Choroid plexus epithelial cell (primary cell): Measurements from ENCODE around the gene SRGAP2.
"Not testable (repeated sequence)": the region's sequence is repeated elsewhere in the genome, so short reads cannot be mapped to it uniquely, and the experiment has no call there.

ENCODE experiments used
- DNase-seq: peaks from one replicate; pipeline ENCODE4 v3.0.0-alpha.2; 2010; ENCODE audit warnings: low read depth
- H3K4me3 ChIP-seq: 2 replicates; pipeline ENCODE4 v1.5.1; 2011; ENCODE audit warnings: low read depth, mild to moderate bottlenecking, control low read depth, low read length, moderate library complexity

Gene SRGAP2

DNA sequence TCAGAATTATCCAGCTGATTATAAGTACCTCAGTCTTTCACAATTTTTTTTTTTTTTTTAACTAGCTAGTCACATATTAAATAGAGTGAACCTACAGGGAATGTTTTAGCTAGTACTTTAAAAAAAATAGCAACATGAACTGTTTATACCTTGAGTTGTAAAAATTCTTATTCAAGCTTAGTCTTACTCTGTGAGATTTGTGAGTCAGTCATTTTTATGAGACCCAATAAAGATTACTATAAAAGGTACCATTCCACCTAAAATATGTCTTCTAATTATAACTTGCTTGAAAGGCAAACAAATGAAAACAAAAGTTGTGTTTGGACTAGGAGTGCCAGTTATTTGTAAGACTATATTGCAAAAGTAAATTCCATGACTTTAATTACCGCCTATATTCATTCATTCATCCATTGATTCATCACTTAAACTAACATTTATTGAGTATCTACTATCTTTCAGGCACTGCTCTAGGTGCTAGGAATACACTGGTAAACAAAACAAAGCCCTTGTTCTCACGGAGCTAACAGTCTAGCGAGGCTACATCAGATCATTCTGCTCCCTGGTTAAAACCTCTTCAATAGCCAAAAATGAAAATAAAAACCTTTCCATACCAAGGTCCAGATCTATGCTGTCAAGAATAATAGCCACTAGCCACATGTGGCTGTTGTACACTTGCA lies 6.5 kb upstream of the SRGAP2 start:
- DNase-seq, H3K4me3 ChIP-seq: not testable (repeated sequence)

DNA sequence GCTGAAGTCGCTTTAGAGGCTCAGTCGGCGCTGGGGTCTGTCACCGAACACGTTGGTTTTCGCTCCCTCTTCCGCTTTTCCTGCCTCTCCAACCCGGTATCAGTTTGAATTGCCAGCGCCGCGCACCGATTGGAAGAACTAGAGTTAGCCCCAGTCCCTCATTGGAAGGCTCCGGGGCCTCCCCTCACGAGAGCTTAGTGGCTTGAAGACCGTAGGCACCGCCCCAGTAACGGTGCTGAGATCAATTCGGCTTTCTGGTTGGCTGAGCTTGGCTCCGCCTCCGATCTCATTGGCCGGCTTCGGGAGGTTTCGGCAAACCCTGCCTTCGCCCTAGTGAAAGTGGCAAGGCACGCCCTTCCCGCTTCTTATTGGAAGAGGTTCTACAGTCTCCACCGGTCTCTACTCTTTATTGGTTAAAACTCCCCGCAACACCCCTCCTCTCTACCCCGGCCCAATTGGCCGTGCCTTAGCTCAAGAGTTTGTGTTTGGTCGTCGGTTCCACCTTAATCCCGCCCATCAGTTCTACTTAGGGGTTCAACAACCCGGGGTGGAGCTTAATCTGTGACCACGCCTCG lies 465 bp upstream of the SRGAP2 start, which contains the start of gene FAM72A:
Gene FAM72A, minus strand, starts transcription at position 51 of the 575 bp plus-strand sequence. CDS start 814 bp downstream, outside the sequence.
- DNase-seq: peak; percentile 100
- peak within 1 kb of the TSS; percentile 60 for H3K4me3 ChIP-seq

DNA sequence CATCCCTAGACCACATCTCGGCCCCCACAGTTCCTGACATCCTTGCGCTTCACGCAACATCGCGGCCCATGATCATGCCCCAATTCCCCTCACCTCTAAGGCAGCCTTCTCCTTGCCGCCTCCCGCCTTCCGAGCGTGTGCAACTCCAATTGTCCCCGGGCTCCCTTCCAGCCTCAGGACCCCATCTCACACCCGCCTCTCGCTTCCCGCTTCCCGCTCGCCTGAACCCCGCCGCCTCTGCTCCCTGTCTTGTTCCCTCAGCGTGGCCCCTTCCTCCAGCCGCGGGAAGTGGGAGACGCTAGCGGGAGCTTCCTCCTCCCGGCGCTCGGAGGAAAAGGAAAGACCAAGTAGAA lies 794 bp downstream of the SRGAP2 start:
- not testable (repeated sequence) for DNase-seq

DNA sequence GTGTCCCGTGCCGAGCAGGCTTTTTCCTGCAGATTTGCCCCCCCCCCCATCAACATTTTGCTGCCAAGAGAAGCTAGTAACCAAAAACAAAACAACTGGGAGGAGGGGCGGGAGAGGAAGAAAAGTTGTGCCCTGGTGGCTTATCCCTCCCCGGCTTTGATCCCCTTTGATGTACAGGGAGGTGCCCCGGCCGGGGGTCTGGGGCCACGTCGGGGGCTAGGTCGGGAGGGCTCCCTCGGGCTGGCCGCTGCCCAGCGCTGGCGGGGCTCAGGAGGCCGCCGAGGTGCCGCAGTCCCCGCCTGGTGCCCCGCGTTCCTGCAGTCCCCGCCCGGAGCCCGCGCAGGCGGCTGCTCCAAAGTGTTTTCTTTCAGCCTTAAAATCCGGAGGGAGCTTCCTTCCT lies 1.5 kb downstream of the SRGAP2 start:
- H3K4me3 ChIP-seq: peak overlapping the region; percentile 49
- DNase-seq: peak; percentile 18

More for the DNA sequence above, 794 bp downstream of the SRGAP2 start:
- peak overlapping the region; percentile 54 for H3K4me3 ChIP-seq

DNA sequence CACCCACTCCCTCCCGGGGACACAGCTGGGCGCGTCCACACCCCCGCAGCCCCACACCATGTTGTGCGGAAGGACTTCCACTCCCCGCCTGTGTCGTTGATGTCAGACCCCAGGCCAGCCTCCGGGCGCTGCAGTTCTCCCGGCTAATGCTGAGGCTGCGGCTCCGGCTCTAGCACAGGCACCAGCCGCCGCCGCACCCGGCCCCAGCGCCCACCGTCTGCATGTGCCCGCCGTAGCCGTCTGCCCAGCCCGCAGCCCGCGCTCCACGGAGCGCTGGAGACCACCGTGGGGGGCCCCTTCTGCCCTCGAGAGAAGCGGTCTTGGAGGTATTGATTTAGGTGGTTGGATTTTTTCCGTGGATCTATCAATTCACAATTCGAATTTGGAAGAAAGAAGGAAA lies 2.2 kb downstream of the SRGAP2 start:
- peak overlapping the region; percentile 44 for H3K4me3 ChIP-seq

DNA sequence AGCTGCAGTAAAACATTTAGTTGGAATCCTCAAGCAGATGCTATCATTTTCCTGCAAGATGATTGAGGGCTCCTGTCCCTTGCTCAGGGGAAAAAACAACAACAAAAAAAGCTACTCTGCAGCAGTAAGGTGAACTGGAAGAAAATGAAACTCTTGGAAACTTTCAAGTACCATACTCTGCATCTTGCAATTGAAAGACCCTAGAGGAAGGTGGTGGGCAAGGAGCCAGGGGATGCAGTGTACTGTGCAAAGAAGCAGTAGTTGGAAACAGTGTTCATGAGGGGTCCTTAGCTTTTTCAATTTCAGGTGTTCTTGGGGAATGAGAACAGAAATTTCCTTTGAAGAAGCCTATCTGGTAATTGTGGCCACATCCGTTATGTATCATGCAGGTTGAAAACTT lies 7.5 kb downstream of the SRGAP2 start:
- not testable (repeated sequence) for DNase-seq, H3K4me3 ChIP-seq

More for the DNA sequence above, 2.2 kb downstream of the SRGAP2 start:
- DNase-seq: not testable (repeated sequence)

DNA sequence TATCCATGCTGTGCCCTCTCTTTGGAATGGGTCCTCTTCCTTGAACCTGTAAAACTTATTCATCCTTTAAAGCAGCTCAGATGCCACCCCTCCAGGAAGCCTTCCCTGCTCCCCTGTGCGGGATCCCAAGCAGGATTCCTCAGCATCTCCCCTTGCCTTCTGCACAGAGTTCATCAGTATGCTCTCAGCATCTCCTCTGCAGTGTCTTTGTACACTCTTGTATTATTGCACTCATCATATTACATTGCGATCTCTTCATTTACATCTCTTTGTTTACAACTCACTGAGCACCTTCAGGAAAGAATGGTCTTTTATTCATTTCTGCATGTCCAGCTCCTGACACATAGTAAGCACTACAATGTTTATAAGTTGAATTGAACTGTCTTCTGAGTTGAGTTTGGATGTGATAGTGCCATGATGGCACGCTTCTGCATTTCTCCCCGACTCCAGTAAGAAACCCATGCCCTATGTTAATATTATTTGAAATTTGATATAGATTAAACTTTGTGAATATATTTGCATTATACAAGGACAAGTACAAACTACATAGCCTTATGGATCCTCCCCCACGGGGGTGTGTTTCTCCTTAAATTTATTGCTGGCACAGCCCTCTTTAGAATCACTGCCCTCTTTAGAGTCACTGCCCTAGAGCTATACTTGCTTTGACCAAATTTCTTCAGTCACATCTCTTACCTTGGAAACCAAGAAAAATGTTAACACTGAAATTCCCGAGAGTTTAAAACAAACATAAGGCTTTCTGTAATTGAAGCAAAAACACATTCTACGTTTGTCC lies 12.5 kb downstream of the SRGAP2 start:
- H3K4me3 ChIP-seq, DNase-seq: not testable (repeated sequence)

DNA sequence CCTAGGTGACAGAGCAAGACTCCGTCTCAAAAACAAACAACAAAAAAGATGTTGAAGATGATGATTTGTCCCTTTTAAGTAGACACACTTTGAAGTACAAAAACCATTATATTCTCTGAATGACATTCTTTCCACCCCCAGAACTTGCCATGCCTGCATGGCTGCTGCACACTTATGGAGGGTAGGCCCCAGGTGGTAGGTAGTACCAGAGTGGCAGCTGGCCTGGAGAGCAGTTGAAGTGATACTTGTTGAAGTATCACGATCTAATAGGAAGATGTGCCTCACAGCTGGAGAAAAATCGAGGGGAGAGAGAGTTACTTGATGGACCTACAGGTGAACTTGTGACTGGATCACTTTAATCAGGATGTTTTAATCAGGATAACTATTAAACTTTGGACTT lies 14.9 kb downstream of the SRGAP2 start:
- not testable (repeated sequence) for H3K4me3 ChIP-seq, DNase-seq

DNA sequence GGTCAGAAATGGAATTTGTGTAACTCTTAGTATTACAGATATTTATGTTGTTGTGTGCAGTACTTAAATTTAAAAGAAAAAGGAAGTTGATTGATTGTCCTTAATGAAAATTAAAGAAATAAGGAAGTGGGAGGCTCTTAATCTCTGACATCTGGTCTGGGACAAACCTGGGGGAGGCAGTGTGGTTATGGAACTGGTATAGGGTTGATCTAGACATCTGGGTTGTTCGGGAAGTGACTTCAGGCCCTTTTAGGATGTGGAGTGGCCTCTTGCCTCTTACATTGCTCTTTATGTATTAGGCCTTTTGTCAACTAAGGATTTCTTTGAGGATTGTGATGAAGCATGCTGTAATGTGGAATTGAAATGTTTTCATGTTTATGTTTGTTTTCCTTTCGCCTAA lies 15.4 kb downstream of the SRGAP2 start:
- DNase-seq, H3K4me3 ChIP-seq: not testable (repeated sequence)

DNA sequence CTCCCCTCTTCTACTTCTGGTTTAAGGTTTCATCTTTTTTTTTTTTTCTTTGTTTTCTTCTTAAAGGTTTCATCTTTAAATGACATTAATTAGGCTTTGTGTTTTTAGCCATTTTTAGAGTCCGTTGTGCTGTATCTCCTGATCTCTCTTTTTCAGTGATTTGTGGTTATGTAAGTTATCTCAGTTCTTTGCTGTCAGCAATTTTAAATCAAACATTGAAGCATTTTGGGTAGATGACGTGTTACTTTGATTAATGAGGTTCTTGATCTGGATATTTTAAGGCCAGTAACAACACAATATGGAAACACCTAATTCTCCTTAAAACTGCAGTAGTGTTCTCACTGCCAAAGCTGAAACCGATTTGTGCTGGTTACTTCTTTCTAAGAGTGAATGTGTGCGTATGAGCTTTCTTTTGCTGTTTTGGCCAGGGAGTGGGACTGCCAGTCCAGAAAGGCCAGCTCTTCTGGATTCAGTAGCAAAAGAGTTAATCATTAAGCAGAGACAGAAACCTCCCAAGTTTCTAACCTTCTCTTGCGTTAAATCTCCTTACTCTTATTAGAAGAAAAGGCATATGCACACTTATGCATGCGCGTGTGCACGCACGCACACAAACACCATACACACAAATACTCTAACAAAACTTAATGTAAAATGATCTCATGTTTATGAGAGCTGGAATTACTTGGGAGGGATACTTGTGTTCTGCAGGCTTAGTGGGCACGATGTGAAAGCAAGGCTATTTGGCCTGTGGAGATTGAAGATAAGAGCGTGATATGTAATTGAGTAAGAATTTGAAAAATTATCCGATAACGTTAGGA lies 16.4 kb downstream of the SRGAP2 start:
- not testable (repeated sequence) for H3K4me3 ChIP-seq, DNase-seq

DNA sequence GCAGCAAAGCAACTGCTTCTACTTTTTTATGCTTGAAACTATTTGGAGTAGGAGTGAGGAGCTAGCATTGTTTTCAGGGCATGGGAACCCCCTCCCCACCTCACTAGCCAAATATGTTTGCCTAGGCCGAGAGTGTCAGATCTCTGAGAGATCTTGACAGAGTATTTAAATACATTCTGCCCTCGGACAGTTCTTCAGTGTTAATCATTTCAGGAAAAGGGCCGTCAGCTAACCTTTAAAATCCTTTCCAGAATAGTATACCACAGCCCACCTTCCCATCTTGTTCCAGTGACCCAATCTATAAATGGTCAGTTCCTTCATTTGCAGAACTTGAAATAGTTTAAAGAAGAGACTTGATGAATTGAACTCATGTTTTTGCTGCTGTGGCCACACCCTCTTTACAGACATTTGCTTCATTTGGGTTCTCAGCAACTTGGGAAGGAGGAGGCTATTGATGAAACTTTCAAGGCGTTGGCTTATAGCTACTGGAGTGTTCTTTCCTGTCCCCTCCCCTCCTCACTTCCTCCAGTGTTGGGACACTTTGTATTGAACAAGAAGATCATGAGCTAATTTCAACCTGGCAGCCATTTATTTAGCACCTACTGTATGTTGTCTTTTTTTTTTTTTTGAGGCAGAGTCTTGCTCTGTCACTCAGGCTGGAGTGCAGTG lies 17.1 kb downstream of the SRGAP2 start:
- H3K4me3 ChIP-seq: not testable (repeated sequence)
- DNase-seq: peak; percentile 13

DNA sequence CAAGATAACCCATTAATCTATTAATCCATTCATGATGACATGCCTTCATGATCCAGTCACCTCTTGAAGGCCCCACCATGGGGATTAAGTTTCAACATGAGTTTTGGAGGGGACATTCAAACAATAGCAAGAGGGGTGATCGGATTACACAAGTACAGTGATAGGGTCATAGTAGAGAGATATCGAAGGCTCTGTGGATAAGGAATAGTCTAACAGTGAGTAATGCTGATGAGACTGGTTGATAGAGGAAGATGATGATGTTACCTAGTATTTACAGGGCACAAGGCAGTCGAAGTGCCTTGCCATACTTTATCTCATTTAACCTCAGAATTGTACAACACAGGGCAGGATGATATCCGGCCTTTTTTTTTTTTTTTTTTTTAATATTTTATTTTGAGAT lies 18.2 kb downstream of the SRGAP2 start:
- not testable (repeated sequence) for DNase-seq, H3K4me3 ChIP-seq

DNA sequence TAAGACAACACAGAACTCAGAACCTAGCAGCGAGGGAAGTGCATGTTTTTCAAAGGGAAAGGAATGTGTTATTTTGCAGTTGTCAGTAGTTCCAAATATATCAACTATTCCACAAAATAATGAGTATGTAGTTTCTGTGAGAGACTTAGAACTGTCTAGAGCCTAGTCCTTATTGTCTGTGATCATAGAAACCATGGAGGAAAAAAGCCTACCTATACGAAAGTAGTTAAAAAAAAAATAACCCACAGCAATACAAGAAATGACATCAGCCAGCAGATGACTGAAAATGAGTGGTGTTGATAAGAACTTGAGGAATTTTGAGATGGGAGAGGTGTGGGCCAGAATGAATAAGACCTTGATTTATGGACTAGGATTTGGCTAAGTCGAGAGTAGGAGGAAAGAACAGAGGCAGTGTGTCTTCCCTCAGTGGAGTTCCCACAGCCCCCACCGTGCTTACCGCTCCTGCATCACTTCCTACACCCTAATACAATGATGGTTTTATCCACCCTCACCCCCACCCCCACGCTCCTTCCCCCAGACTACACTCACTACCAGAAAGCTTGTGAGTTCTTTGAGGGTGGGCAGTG lies 20.9 kb downstream of the SRGAP2 start:
- not testable (repeated sequence) for DNase-seq, H3K4me3 ChIP-seq

DNA sequence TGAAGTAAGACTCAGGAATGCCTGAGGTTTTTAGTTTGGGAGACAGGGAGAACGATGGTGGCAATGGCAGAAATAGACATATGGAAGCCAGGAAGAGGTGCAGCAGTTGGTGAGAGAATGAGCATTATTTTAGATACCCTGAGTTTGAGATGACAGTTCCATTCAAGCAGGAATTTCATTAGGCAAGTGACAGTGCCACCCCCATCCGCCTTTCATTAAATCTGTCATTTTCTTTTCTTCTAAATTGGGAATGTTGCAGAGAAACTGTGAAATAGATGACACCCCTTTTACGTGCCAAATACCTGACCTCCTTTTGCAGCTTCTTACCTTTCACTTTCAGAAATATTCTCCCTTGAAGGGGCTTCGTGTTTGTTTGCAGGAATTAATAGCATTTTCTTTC lies 22.0 kb downstream of the SRGAP2 start:
- not testable (repeated sequence) for DNase-seq, H3K4me3 ChIP-seq

DNA sequence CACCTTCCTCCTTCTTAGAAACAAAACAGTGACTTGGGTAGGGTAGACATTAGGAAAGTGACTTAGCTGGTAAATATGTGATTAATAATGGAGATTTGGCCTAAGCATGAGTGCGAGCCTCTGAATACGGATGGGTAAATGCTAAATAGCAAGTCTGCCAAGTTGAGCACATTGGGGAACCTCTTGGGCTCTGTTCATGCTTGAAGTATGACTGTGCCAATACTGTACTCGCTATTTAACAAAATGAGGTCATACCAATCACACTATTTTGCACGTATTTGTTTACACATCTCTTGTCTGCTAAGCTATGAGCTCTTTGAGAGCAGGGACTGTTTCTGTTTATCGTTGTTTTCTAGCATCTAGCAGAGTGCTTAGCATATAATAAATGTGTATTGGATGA lies 23.5 kb downstream of the SRGAP2 start:
- H3K4me3 ChIP-seq, DNase-seq: not testable (repeated sequence)

DNA sequence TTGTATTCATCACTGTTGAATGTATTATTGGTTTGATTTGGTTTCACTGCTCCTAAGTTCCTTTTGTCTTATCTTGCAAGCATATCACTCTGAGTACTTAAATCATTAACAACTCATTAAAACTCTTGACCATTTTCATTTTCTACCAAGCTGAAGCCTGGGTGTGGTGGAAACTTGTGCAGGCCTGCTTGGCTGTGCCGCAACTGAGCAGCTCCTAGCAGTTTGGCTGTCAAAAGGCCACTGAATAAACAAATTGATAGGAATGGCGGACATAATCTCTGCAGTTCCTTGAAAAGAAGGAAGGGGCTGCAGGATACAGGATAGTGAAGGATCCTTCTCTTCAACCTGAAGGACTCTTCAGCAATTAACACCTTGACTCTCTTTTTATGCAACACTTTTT lies 25.9 kb downstream of the SRGAP2 start:
- DNase-seq, H3K4me3 ChIP-seq: not testable (repeated sequence)

DNA sequence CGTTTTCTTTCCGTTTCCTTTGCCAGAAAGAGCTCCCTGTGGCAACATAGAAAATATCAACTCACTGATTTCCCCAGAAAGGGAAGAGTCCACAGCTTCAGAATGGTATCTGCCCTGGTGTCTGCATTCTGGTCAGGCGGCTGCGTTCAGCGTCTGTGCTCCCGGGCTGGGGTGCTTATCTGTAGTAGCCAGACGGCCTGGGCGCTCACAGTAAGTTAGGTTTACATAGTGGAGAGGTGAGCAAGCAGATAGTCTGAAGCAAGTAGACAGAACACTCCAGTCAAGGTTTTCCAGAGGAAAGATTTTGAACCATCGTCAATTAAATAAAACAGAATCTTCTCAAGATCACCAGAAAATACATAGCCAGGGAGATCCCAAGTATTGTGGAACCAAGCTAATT lies 28.6 kb downstream of the SRGAP2 start:
- H3K4me3 ChIP-seq, DNase-seq: not testable (repeated sequence)

DNA sequence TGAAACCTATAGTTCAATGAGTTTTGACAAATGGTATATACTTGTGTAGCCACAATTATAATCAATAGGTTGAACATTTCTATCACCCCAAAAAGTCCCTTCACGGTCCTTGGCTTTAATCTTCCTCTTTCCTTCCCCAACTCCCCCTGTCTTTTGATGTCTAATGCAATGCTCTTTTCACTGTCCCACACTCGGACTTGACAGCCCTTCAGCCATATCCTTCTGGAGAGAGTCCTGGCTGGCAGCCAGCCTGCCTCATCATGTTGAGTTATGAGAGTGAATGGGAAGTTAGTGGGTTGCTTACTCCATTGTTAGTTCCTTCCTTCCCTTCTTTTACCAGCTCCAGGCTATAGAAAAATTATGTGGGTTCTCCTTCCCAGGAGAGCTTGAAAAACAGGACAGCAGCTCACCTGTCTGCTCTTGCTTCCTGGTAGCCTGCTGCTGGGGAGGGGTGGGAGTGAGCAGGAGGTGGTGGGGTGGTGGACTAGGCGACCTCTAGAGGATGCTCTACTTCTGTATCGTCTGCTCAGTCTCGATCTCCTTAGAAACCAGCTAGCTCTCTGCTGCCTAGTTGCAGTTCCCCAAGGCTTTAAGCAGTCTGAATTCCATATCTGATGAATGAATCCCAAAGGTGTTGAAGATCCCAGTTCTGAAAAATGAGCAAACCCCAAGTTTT lies 29.8 kb downstream of the SRGAP2 start:
- not testable (repeated sequence) for DNase-seq

More for the DNA sequence above, 29.8 kb downstream of the SRGAP2 start:
- H3K4me3 ChIP-seq: not testable (repeated sequence)
